Measurements from ENCODE around the gene KDM4C. TPM values are rescaled to one million over a fixed set of nuclear protein-coding genes. Genes with fewer than 3 reads are reported as not detected.

Gene KDM4C
- total RNA-seq, 2 experiments from 2014 or later = 51.5 to 60.3 TPM

DNA sequence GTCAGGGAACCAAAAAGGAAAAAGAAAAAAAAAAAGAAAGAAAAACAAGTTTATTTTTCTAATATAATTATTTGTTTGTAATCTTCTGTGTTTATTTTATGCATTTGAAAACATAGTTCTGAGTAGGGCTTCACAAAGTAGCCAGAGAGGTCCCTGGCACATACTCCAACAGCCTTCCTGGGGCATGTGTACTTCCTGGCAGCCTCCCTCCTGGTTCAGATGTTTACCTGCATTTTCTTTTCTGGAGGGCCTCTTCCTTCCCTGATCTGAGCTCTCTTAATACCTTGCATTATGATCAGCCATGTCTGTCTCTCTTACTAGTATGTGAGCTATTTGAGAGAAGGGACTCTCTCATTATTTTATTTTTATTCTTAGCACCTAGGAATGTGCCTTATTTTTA, 361.8 kb downstream of the KDM4C start:
- TF ChIP-seq EZH2phosphoT487 (IDR thresholded peaks at IDR 0.05; ENCODE audit: borderline replicate concordance, low read depth, low read length) = no peak
- TF ChIP-seq, protein P1, sequence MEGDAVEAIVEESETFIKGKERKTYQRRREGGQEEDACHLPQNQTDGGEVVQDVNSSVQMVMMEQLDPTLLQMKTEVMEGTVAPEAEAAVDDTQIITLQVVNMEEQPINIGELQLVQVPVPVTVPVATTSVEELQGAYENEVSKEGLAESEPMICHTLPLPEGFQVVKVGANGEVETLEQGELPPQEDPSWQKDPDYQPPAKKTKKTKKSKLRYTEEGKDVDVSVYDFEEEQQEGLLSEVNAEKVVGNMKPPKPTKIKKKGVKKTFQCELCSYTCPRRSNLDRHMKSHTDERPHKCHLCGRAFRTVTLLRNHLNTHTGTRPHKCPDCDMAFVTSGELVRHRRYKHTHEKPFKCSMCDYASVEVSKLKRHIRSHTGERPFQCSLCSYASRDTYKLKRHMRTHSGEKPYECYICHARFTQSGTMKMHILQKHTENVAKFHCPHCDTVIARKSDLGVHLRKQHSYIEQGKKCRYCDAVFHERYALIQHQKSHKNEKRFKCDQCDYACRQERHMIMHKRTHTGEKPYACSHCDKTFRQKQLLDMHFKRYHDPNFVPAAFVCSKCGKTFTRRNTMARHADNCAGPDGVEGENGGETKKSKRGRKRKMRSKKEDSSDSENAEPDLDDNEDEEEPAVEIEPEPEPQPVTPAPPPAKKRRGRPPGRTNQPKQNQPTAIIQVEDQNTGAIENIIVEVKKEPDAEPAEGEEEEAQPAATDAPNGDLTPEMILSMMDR (conservative IDR thresholded peaks at IDR 0.05; ENCODE audit: low read length) = no peak
- POLR2A ChIA-PET = interaction anchor here (0.6 to 0.8 kb wide), 2 partner anchors 20 to 43 kb away, joined by 3 to 4 read pairs; no protein-coding TSS in a partner anchor
- Histone ChIP-seq H2AFZ (ENCODE audit: low read length) (no peak overlapping the region), H3K9me3 (ENCODE audit: low read length) (no peaks in the 10 kb centered on the region), H3K79me2 (ENCODE audit: insufficient read depth, low read depth, low read length) (no peaks in the 10 kb centered on the region), H3K4me3 (ENCODE audit: low read depth, low read length, poor library complexity, severe bottlenecking) (no peak overlapping the region), H3K4me1 (ENCODE audit: insufficient read depth, low read length, poor library complexity, severe bottlenecking) (no peaks in the 10 kb centered on the region), H3K9me2 (ENCODE audit: insufficient read depth, low read length) (no peaks in the 10 kb centered on the region), H3K27ac (ENCODE audit: low read depth, low read length, poor library complexity, severe bottlenecking) (no peak overlapping the region), H3K4me2 (ENCODE audit: low read length) (no peak overlapping the region), H4K20me1 (ENCODE audit: insufficient read depth, low read length) (no peaks in the 10 kb centered on the region), H3K36me3 (ENCODE audit: insufficient read depth, low read length) (no peaks in the 10 kb centered on the region; the same call in 1 of the 2 replicates)
- DNase-seq (ENCODE audit: low spot score) = no peak
- BruUV-seq (replicated peaks) = no TSS peak
- CTCF ChIA-PET (ENCODE audit: unreplicated experiment) = no interaction called here
- intact Hi-C loops (cut with micrococcal nuclease; ENCODE audit: unreplicated experiment) = no loop called here

DNA sequence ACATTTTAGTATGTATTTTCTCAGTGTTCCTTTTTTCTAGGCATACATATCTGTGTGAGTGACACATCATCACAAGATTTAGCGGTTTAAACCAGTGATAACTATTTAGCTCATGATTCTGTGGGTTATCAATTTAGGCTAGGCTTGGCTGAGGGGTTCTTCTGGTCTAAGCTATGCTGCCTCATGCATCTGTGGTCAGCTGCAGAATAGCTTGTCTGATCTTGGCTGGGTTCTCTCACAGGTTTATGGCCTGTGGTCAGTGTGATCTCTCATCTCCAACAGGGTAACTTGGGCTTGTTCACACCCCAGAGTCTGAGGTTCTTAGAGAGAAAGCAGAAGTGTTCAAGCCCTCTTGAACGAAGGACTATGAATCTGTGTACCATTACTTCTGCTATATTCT, 363.3 kb downstream of the KDM4C start:
- no peak overlapping the region for H3K27ac ChIP-seq (ENCODE audit: low read depth, low read length, poor library complexity, severe bottlenecking)
- H4K20me1 ChIP-seq (ENCODE audit: insufficient read depth, low read length) = no peaks in the 10 kb centered on the region
- intact Hi-C loops (cut with micrococcal nuclease; ENCODE audit: unreplicated experiment) = no loop called here
- no peaks in the 10 kb centered on the region for H3K9me3 ChIP-seq (ENCODE audit: low read length)
- no peaks in the 10 kb centered on the region; the same call in 1 of the 2 replicates for H3K36me3 ChIP-seq (ENCODE audit: insufficient read depth, low read length)
- CTCF ChIA-PET (ENCODE audit: unreplicated experiment) = no interaction called here
- no peaks in the 10 kb centered on the region for H3K79me2 ChIP-seq (ENCODE audit: insufficient read depth, low read depth, low read length)
- no TSS peak for BruUV-seq (replicated peaks)
- POLR2A ChIA-PET = no interaction called here
- no peak overlapping the region for H3K4me2 ChIP-seq (ENCODE audit: low read length)
- H3K4me1 ChIP-seq (ENCODE audit: insufficient read depth, low read length, poor library complexity, severe bottlenecking) = no peaks in the 10 kb centered on the region
- H3K4me3 ChIP-seq (ENCODE audit: low read depth, low read length, poor library complexity, severe bottlenecking) = no peak overlapping the region
- no peak overlapping the region for H2AFZ ChIP-seq (ENCODE audit: low read length)
- TF ChIP-seq, protein P1 (conservative IDR thresholded peaks at IDR 0.05; ENCODE audit: low read length) = no peak
- no peak for TF ChIP-seq EZH2phosphoT487 (IDR thresholded peaks at IDR 0.05; ENCODE audit: borderline replicate concordance, low read depth, low read length)
- DNase-seq (ENCODE audit: low spot score) = no peak
- H3K9me2 ChIP-seq (ENCODE audit: insufficient read depth, low read length) = no peaks in the 10 kb centered on the region

DNA sequence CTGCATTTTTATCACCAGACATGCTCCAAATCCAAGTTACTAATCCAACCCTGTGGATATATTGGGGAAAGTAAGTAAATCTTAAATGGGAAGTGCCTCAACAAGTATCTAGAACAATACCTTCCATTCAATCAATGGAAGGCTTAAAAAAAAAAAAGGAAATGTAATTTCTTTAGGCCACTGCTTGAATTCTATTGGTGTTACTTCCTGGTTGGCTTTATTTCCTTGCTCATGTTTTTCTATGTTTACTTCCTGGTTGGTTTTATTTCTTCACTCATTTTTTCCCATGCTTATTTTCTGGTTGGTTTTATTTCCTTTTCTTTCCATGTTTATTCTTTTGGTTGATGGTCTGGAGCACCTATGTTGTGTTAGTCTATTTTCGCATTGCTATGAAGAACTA, 363.9 kb downstream of the KDM4C start:
- intact Hi-C loops (cut with micrococcal nuclease; ENCODE audit: unreplicated experiment) = no loop called here
- H3K9me2 ChIP-seq (ENCODE audit: insufficient read depth, low read length) = no peaks in the 10 kb centered on the region
- no peaks in the 10 kb centered on the region for H3K79me2 ChIP-seq (ENCODE audit: insufficient read depth, low read depth, low read length)
- H4K20me1 ChIP-seq (ENCODE audit: insufficient read depth, low read length) = no peaks in the 10 kb centered on the region
- no peak overlapping the region for H2AFZ ChIP-seq (ENCODE audit: low read length)
- no TSS peak for BruUV-seq (replicated peaks)
- no peak overlapping the region for H3K4me2 ChIP-seq (ENCODE audit: low read length)
- POLR2A ChIA-PET = no interaction called here
- H3K9me3 ChIP-seq (ENCODE audit: low read length) = no peaks in the 10 kb centered on the region
- DNase-seq (ENCODE audit: low spot score) = no peak
- TF ChIP-seq, protein P1 (conservative IDR thresholded peaks at IDR 0.05; ENCODE audit: low read length) = no peak
- TF ChIP-seq EZH2phosphoT487 (IDR thresholded peaks at IDR 0.05; ENCODE audit: borderline replicate concordance, low read depth, low read length) = no peak
- no peaks in the 10 kb centered on the region; the same call in 1 of the 2 replicates for H3K36me3 ChIP-seq (ENCODE audit: insufficient read depth, low read length)
- no peaks in the 10 kb centered on the region for H3K4me1 ChIP-seq (ENCODE audit: insufficient read depth, low read length, poor library complexity, severe bottlenecking)
- H3K4me3 ChIP-seq (ENCODE audit: low read depth, low read length, poor library complexity, severe bottlenecking) = no peak overlapping the region
- CTCF ChIA-PET (ENCODE audit: unreplicated experiment) = no interaction called here
- H3K27ac ChIP-seq (ENCODE audit: low read depth, low read length, poor library complexity, severe bottlenecking) = no peak overlapping the region
